HG03097 (cell line): ENCODE data around the gene ZMYM2.

Experiments
- ATAC-seq: cut with Tn5 transposase; IDR thresholded peaks from one replicate; pipeline ENCODE4 v1.9.1; 2021; ENCODE audit not compliant: unreplicated experiment, low FRiP score

The ZMYM2 gene

DNA sequence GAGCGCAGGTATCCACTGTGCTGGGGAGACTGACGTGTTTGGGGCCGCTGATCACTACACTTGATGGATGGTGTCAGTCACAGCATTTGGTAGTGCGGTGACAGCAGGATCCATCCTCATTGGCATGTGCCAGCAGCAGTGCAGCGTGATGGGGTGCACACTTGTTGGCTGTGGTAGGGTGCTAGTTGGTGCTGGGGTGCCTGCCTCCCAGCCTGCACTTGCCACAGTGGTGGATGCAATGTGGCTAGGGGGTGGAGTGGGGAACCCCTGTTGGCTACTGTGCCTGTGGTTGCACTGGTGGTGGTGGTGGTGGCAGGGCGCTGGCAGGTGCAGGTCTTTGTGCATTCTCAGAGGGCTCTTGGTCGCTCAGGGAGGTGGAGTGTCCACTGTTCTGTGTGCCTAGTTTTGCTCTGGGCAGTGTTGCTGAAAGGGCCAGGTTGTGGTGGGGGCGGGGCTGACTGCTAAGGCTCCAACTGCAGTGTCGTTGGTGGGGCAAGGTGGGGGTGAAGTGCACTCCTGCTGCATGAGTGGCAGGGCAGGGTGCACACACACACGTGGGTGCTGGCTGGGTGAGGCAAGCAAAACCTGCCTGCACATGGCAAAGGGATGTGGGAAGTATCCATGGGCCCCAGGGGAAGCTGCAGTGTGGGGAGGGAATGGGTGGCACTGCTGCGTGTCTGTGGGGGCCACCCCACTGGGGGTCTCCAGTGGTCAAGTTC, 84.8 kb downstream of the ZMYM2 start:
- ATAC-seq = no peak

DNA sequence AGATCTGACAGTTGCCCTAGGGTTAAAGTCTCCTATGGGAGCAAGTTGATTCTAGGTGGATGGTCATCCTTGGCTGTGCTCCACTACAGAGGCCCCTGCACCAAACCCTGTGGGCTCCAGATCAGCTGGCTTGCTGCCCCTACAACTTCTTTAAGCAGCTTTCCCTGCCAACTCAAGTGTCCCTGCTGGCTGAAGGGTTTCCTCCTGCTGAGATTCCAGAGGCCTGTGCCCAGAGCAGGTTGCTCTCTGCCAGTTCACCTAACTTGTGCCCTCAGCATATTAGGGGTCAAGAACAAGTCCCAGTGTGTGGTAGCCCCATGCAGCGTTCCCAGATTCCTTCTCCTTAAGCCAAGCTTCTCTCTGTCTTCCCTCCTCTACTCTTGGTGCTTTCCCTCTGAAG, 85.6 kb downstream of the ZMYM2 start:
- no peak for ATAC-seq

DNA sequence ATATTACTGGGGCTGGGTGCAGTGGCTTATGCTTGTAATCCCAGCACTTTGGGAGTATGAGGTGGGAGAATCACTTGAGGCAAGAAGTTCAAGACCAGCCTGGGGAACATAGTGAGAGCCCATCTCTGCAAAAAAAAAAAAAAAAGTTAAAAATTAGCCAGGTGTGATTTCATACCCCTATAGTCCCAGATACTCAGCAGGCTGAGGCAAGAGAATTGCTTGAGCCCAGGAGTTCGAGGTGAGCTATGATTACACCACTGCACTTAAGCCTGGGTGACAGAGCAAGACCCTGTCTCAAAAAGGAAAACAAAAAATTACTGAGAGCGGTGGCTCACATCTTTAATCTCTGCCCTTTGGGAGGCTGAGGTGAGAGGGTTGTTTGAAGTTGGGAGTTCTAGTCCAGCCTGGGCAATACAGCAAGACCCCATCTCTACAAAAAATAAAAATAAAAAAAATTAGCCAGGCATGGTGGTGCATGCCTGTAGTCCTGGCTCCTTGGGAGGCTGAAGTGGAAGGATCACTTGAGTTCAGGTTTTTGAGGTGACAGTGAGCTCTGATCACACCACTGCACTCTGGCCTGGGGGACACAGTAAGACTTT, 87.5 kb downstream of the ZMYM2 start:
- no peak for ATAC-seq

DNA sequence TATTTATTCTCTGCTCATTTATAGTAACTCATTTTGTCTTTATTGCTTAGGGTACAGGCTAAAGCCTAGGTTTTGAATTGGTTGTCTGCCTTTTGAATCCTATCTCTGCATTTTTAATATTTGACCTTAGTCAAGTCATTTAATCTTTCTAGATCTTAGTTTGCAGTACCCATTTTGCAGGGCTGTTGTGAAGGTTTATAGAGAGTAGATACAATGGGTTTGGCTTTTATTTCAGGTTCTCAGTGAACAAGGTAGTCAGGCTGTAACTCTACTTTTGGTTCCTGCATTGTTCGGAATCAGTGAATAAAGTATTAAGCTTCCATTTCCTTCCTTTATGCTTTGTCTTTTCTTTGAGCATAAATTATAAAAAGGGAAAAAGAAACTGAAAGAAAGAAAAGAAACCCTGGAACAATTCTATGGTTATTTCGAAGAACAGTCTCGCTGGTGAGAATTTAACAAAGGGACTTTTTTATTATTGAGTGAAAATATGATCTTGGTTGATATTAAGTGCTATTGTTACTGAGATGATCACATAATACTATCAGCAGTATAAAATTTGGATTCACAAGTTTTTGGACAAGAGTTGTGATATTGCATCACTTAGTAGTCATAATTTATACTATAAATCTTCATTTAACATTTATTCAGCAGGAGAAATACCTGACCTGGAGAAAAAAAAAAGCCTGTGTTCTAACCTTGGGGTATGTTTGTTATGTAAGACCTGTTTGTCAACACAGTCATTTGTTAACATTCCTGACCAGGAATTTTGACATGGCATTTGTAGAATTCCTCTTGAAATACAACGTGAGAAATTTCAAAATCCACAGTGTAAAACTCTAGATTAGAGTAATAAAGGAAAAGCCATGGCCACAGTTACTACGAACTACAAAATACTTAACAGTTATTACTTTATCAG, 91.3 kb downstream of the ZMYM2 start:
- ATAC-seq = no peak

DNA sequence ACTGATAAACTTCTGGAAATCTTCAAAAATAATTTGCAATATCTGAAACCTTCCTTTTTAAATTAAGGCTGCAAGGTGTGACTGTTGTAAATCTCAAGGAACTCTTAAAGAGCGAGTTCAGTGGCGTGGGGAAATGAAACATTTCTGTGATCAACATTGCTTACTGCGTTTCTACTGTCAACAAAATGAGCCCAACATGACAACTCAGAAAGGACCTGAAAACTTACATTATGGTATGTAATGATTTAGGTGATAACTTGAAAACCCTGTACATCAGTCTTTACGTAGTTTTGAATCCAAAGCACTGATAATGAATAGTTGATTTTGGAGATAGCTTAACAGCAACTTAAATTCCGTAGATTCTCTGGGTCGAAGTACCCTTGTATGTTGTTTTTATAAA, 92.8 kb downstream of the ZMYM2 start:
- ATAC-seq = no peak

DNA sequence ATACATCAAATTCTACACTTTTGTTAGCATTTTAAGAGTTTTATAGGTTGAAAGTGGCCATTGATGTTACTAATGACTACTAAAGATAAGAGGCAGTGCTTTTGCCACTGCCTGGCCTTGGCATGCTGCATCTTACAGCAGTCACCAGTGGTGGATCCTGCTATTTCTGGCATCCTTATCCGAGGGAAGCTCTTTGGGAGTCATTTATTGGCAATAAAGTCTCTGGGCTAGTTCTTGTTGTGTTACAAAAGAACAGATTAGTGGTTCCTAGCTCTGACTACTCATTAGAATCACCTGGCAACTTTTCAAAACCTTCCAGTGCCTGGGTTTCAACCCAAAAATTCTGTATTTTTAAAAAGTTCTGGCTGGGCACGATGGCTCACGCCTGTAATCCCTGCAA, 94.5 kb downstream of the ZMYM2 start:
- no peak for ATAC-seq

DNA sequence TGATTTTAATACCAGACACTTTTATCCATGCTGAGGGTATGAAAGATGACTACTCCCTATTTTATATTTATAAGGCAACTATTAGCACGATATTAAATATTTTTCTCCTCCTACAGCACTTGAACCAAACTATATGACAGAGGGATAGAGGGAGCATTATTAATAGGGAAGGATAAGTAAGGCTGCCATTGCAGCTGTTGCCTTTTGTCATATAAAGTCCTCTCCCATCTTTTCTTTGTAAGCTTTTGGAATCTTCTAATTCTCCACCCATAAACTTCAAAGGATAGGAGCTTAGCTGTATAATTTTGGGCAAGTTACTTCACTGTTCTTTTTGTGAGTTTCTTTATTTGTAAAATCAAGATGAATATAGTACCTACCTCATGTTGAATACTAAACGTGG, 95.4 kb downstream of the ZMYM2 start:
- no peak for ATAC-seq

DNA sequence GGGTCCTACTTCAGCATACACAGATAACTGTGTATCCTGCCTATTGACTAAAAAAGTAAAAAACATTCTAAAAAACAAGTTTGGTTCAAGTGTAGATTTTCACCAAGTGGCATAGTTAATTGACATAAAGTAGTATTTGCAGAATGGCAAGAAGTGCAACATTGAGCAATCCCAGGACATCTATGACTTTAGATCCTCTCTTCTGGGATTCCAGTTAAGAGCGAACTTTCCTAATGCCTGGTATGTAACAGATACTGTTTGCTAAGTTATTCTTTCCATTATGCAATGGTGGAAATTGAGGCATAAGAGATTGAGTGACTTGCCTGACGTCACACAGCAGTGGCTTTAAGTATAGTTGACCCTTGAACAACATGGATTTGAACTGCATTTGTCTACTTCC, 96.1 kb downstream of the ZMYM2 start:
- ATAC-seq = no peak

DNA sequence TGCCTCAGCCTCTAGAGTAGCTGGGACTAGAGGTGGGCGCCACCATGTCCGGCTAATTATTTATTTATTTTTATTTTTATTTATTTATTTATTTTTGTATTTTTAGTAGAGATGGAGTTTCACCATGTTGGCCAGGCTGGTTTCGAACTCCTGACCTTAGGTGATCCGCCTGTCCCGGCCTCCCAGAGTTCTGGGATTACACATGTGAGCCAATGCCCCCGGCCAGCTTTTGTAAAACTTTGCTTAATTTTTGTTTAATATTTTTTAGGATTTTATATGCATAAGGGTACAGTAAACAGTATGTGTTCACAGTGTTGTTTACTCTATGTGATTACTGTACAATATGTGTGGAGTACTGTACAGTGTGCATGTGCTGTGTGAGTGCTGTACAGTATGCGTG, 98.7 kb downstream of the ZMYM2 start:
- no peak for ATAC-seq

DNA sequence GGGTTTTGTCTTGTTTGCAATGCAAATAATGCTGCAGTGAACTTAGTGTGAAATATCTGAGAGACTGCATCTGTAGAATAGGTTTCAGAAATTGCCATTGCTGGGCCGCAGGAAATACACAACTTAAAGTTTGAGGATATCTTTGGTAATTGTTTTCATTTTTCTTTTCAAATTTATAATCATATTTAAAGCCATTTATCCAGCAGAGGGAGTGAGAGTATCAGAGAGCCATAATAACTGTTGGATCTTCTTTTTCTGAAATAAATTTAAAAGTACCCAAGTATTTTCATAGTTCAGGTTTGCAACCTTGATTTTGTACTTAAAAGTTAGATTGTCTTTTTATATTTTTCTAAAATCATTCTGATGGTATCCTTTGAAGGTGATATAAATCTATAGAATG, 99.4 kb downstream of the ZMYM2 start:
- ATAC-seq = no peak

DNA sequence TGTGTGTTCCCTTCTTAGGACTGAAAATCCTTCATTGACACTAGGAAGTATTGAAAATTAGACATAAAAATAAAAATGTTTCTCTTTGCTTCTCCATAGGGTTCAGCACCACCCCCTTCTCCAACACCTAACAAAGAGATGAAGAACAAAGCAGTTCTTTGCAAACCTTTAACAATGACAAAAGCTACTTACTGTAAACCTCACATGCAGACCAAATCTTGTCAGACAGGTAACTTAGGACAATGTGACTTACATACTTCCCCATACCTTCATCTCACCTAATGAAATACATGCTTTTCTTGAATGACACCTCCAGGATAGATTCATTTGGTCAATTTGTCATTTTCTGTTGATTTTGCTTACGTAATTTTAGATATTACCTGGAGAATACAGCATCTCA, 99.9 kb downstream of the ZMYM2 start:
- no peak for ATAC-seq

DNA sequence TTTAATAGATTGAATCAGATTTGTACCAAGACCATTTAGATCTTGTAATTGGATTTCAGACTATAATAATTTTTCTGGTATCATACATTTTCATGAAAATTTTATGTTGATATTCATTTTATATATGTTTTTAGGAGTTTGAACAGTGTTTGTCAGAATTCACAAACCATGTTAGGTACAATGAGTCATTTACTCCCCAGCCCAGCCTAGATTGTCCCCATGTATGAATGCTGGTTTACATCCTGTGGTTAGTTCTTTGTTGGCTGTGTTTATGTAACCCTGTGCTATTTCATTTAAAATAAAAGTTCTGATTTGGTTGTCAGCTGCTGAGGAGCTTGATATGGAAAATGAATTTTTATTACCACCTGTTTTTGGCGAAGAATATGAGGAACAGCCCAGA, 105.6 kb downstream of the ZMYM2 start:
- no peak for ATAC-seq

DNA sequence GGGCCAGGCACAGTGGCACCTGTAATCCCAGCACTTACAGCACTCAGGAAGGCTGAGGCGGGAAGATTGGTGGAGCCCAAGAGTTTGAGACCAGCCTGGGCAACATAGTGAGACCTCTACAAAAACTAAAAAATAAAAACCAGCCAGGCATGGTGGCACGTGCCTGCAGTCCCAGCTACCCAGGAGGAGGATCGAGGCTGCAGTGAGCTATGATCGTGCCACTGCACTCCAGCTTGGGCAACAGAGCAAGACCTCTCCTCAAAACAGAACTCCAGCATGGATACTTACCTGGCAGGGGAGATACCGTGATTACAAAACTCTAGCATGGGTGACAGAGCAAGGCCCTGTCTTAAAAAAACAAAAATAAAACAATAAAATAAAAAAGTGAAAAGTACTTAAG, 107.0 kb downstream of the ZMYM2 start:
- no peak for ATAC-seq

DNA sequence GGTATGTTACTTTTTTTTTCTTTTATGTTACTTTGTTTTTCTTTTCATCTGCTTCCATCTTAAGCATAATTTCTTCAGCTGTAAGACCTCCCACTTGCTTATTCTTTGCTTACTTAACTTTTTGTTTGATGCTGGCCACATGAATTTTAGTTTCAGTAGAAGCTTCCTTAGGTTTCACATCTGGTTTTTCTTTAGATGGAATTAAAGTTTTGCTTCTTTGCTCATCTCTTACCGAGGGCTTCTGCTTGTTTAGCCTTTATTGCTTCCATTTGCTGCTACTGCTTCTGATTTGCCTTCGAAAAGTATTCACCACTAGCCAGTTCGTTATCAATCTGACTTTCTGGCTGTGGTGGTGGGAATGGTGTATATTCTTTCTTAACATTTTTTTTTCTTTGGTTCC, 111.4 kb downstream of the ZMYM2 start:
- no peak for ATAC-seq

DNA sequence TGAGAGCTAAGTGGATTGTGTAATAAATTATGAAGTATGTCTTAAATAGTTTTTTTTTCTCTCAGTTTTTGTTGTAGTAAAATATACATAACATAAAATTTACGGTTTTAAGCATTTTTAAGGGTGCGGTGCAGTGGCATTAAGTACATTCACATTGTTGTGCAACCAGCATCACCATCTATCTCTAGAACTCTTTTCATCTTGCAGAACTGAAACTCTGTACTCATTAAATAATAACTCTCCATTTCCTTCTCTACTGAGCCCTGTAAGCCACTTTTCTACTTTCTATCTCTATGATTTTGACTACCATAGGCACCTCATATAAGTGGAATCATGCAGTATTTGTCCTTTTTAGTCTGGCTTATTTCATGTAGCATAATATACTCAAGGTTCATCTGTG, 115.2 kb downstream of the ZMYM2 start:
- ATAC-seq = no peak

DNA sequence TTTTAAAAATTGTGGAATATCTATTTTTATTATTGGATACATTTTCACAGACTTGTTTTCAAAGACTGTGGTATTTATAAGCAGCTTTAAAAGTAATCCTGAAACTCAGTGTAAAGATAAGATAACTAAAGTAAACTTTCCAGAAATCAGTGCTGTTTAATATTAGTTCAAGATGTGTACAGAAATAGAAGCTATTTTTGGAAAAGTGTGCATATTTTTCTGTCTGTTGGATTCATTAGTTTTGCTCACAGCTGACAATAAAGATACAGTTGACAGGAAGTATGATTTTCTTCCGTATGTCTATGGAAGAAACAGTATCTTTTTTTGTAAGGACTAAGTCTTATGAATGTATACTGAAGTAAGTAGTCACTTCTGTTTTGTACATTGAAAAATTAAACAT, 116.4 kb downstream of the ZMYM2 start:
- no peak for ATAC-seq

DNA sequence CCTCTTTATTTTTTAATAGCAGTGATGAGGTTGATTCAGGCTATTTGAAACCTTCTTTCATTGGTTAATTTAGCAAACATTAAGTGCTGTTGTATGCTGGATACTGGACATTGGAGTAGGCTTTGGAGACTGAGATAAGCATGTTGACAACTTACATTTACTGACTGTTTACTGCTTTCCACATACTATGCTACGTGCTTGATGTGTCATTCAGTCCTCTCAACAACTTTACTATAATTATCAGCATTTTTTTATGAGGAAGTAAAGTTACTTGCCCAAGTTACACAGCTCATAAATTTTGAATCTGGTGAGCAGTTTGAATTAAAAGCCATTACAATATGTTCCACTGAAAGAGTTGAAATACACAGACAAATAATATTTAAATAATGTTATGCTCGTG, 118.6 kb downstream of the ZMYM2 start:
- ATAC-seq = no peak

DNA sequence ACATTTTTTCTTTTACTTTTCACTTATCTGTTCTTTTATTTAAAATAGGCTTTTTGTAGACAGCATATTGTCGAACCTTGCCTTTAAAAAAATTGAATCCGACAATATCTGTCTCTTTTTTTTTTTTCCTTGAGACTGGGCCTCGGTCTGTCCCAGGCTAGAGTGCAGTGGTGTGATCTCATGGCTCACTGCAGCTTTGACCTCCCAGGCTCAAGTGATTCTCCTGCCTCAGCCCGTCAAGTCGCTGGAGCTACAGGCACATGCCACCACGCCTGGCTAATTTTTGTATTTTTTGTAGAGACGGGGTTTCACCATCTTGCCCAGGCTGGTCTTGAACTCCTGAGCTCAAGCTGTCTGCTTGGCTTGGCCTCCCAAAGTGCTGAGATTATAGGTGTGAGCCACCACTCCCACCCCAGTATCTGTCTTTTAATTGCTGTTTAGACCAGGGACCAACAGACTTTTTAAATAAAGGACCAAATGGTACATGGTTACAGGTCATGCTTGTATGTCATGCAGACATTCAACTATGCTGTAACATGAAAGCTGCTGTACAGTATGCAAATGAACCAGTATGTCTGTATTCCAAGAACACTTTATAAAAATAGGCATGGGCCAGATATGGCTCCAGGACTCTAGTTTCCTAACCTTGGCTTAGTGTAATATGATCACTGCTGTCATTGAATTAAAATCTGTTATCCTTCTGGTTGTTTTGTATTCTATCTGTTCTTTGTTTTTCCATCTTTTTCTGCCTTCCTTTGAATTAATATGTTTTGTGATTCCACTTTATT, 122.0 kb downstream of the ZMYM2 start:
- no peak for ATAC-seq

DNA sequence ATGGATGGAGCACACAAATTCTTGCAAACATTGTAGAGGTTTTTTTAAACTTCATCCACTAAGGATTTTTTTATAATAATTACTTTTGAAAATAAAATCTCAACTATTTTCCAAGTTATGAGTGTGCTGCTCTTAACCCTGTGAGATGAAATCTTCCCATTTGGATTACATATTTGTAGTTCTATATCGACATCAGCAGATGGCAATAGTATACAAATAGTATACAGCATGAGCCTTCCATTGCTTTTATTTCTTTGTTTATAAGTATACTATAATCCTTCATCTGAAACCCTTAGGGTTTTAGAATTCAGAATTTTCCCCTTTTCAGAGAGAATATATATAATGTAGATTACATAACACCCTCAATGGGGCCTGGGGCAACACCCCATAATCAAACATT, 131.8 kb downstream of the ZMYM2 start:
- ATAC-seq = no peak

DNA sequence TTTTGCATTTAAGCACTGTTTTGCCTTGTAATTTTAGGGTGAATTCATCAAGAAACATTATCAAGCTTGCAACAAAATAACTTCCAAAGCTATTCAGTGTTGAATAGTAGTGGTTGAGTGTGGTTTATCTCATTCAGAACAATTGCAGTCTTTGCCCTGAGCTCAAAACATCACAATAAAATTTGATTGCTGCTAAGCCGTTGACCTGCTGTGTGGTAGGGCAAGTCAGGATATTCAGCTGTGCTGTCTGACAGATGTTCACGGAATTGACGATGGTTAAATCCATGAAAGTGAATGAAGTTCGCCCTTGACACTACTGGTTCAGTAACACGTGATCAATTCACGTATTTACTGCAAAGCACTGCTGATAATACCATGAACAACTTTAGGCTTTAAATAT, 135.4 kb downstream of the ZMYM2 start:
- no peak for ATAC-seq

DNA sequence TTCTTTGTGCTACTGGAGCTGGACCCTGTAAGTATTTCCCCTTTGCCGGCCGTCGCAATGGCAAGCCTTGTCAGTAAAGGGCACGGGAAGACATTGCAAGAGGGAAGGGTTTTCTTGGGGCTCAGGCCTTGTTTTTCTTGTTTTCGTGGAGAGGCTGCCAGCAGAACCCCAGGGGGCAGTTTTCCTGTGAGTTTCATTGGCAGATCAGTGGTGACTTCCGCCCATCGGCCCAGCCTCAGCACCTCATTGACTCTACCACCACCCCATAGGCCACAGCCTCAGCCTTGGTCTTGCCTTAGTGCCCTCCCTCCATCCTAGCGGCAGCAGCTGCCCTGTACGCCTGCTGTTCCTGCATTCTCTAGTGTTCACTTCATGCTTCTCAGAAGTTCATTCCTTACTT, 140.8 kb downstream of the ZMYM2 start:
- ATAC-seq = no peak
